ENCODE data around the gene TDRD10. TPM values are rescaled to one million over a fixed set of nuclear protein-coding genes. Genes with fewer than 3 reads are reported as not detected.
A peak's percentile ranks its signal among the peaks of the same experiment; 100 is the strongest.
"Not testable (repeated sequence)": the region's sequence is repeated elsewhere in the genome, so short reads cannot be mapped to it uniquely, and the experiment has no call there.

The TDRD10 gene
- total and polyA plus RNA-seq, 7 donors: 0.50 to 2.3 (median 0.84) TPM

- TF ChIP-seq CTCF (IDR thresholded peaks at IDR 0.05): no peak
- intact Hi-C loops (cut with DNase I): loop anchor here in 1 of 2 donors (10.0 kb wide), 1 partner anchor 184 kb away; no protein-coding TSS in a partner anchor
- DNase-seq (no peak), ATAC-seq (no peak)
- Histone ChIP-seq H3K4me3 (no peak overlapping the region), H3K27ac (no peak overlapping the region), H3K9me3 (no peaks in the 10 kb centered on the region), H3K36me3 (ENCODE audit: insufficient read depth in 1 of 2, low read depth in 1 of 2) (no peaks in the 10 kb centered on the region), H3K4me1 (peaks cover 11% of the 10 kb centered on the region), H3K27me3 (ENCODE audit: insufficient read depth in 3 of 3, low read length in 2 of 3) (no peaks in the 10 kb centered on the region)
- 65 to 82% (median 74%) methylated on average over 1 of the region's 1 CpG for WGBS, 3 donors
These were observed 21.0 kb upstream of the TDRD10 start for GRCh38 chr1:154481053-154481452.

- ATAC-seq (peak in 2 of 4 donors; percentile 8 to 32), DNase-seq (no peak)
- H3K4me1 ChIP-seq: peaks cover 14% of the 10 kb centered on the region
- no peaks in the 10 kb centered on the region for H3K36me3 ChIP-seq (ENCODE audit: insufficient read depth in 1 of 2, low read depth in 1 of 2)
- H3K27me3 ChIP-seq (ENCODE audit: insufficient read depth in 3 of 3, low read length in 2 of 3): peaks cover 0 to 5% (median 0%) of the 10 kb centered on the region in 3 donors
- H3K9me3 ChIP-seq: no peaks in the 10 kb centered on the region
- no peak overlapping the region for H3K4me3 ChIP-seq
- peak overlapping the region; percentile 23 for H3K27ac ChIP-seq
- WGBS, 3 donors: 80 to 84% (median 82%) methylated on average over 14 of the region's 14 CpGs
- intact Hi-C loops (cut with DNase I): loop anchor here in 1 of 2 donors (10.0 kb wide), 1 partner anchor 181 kb away; no protein-coding TSS in a partner anchor
- no peak for TF ChIP-seq CTCF (IDR thresholded peaks at IDR 0.05)
These were observed 17.8 kb upstream of the TDRD10 start for GRCh38 chr1:154483941-154484803.

GRCh38 chr1:154485106-154485505 is 16.9 kb upstream of the TDRD10 start:
- DNase-seq (peak in 1 of 2 donors; percentile 34), ATAC-seq (peak; percentile 30 to 72 (median 62))
- H3K27me3 ChIP-seq (ENCODE audit: insufficient read depth in 3 of 3, low read length in 2 of 3): peaks cover 0 to 5% (median 0%) of the 10 kb centered on the region in 3 donors
- WGBS, 3 donors: 69 to 74% (median 72%) methylated on average over 5 of the region's 5 CpGs
- peaks cover 11% of the 10 kb centered on the region for H3K4me1 ChIP-seq
- no peak for TF ChIP-seq CTCF (IDR thresholded peaks at IDR 0.05)
- no peak overlapping the region for H3K4me3 ChIP-seq
- no peaks in the 10 kb centered on the region for H3K36me3 ChIP-seq (ENCODE audit: insufficient read depth in 1 of 2, low read depth in 1 of 2)
- no peak overlapping the region for H3K27ac ChIP-seq
- intact Hi-C loops (cut with DNase I): loop anchor here (5.0 to 10.0 kb wide), 2 partner anchors 37 to 180 kb away; no protein-coding TSS in a partner anchor
- H3K9me3 ChIP-seq: no peaks in the 10 kb centered on the region

- DNase-seq: no peak
- TF ChIP-seq CTCF (IDR thresholded peaks at IDR 0.05): no peak
- intact Hi-C loops (cut with DNase I): loop anchor here (5.0 to 10.0 kb wide), 2 partner anchors 36 to 179 kb away; no protein-coding TSS in a partner anchor
- Histone ChIP-seq H3K36me3 (ENCODE audit: insufficient read depth in 1 of 2, low read depth in 1 of 2) (no peaks in the 10 kb centered on the region), H3K27me3 (ENCODE audit: insufficient read depth in 3 of 3, low read length in 2 of 3) (peaks cover 0 to 5% (median 0%) of the 10 kb centered on the region in 3 donors), H3K27ac (peak overlapping the region; percentile 25), H3K4me3 (no peak overlapping the region), H3K9me3 (no peaks in the 10 kb centered on the region), H3K4me1 (peaks cover 11% of the 10 kb centered on the region)
- peak in 3 of 4 donors; percentile 30 to 70 (median 34) for ATAC-seq
- WGBS, 3 donors: 30 to 48% (median 38%) methylated on average over 7 of the region's 7 CpGs
These were observed 16.0 kb upstream of the TDRD10 start for GRCh38 chr1:154485910-154486496.

- not testable (repeated sequence) for ATAC-seq; H3K27me3 ChIP-seq (ENCODE audit: insufficient read depth in 3 of 3, low read length in 2 of 3); H3K4me3 ChIP-seq; H3K9me3 ChIP-seq; DNase-seq; H3K36me3 ChIP-seq (ENCODE audit: insufficient read depth in 1 of 2, low read depth in 1 of 2)
- H3K4me1 ChIP-seq: peaks cover 14% of the 10 kb centered on the region
- H3K27ac ChIP-seq: peak overlapping the region; percentile 25
- WGBS, 3 donors: 57 to 70% (median 61%) methylated on average over 5 of the region's 5 CpGs
- intact Hi-C loops (cut with DNase I): loop anchor here (5.0 to 10.0 kb wide), 2 partner anchors 36 to 178 kb away; no protein-coding TSS in a partner anchor
These were observed 15.3 kb upstream of the TDRD10 start for GRCh38 chr1:154486756-154487155.

All from psoas muscle (tissue), 8 donors.